HCT116 (cell line): Measurements from ENCODE around the gene CCK. TPM values are rescaled to one million over a fixed set of nuclear protein-coding genes. Genes with fewer than 3 reads are reported as not detected.

Experiments
- ATAC-seq: fragments of 200-7000 bp; cut with Tn5 transposase; 2 replicates; pipeline ENCODE4 v1.9.1; 2020; ENCODE audit warnings: mild to moderate bottlenecking, moderate library complexity
- BruUV-seq: library from RNA; stranded (reverse); fragments of 400-500 nt; replicated peaks from 2 replicates; lab custom pipeline; 2021; lab: Mats Ljungman, UMichigan
- CTCF ChIA-PET: fragments of 300-600 bp; sonication (Branson Sonifier 250); formaldehyde crosslinking; loops from one replicate; lab custom pipeline; 2021; ENCODE audit warnings: antibody characterized with exemption; lab: Charles Lee
- POLR2A ChIA-PET: fragments of 300-600, 350-600 bp; sonication (Branson Sonifier 250); formaldehyde crosslinking; loops from one replicate; lab custom pipeline; 2021; ENCODE audit warnings: antibody characterized with exemption; lab: Charles Lee
- RAD21 ChIA-PET, 2 experiments: fragments of 300-600 bp; sonication (Branson Sonifier 250); formaldehyde crosslinking; loops; one replicate each; lab custom pipeline; 2023; ENCODE audit warnings: low total read pairs in 2 of 2; ENCODE audit not compliant: uncharacterized antibody in 2 of 2, unreplicated experiment in 2 of 2, low non-redundant PET in 1 of 2; lab: Charles Lee
- DNase-seq: peaks from one replicate; pipeline ENCODE4 v3.0.0-alpha.2; 2010; ENCODE audit warnings: low read depth, low spot score
- H2AFZ ChIP-seq: fragments of 200-600 bp; shearing (Covaris generic), sonication (generic); 2 replicates; pipeline ENCODE4 v1.6.1; 2017; ENCODE audit warnings: low read depth, mixed run types, mixed read lengths, antibody characterized with exemption, low read length; ENCODE audit not compliant: poor library complexity, severe bottlenecking
- H3K27ac ChIP-seq: 2 replicates; pipeline ENCODE4 v1.5.1; 2012; ENCODE audit warnings: low read depth, low read length
- H3K27me3 ChIP-seq: fragments of 200-600 bp; sonication (generic); 2 replicates; pipeline ENCODE4 v1.6.1; 2016; ENCODE audit warnings: mixed run types, low read length, mixed read lengths; ENCODE audit not compliant: insufficient read depth
- H3K36me3 ChIP-seq, 2 experiments: fragments of 200-500 bp in 1 of 2; fragments of 200-600 bp in 1 of 2; sonication (Bioruptor generic) in 1 of 2; sonication (generic) in 1 of 2; 2 replicates each; pipeline versions ENCODE4 v1.5.1 to v1.6.1; 2014 to 2016; ENCODE audit warnings: low read length in 2 of 2, inconsistent platforms in 1 of 2, mixed read lengths in 1 of 2, mixed run types in 1 of 2; ENCODE audit not compliant: insufficient read depth in 2 of 2, control insufficient read depth in 1 of 2
- H3K4me1 ChIP-seq, 2 experiments: fragments of 200-600 bp in 1 of 2; sonication (generic) in 1 of 2; 2 replicates each; pipeline versions ENCODE4 v1.5.1 to v1.6.1; 2012 to 2017; ENCODE audit warnings: low read length in 2 of 2, inconsistent platforms in 1 of 2, mild to moderate bottlenecking in 1 of 2, mixed read lengths in 1 of 2, mixed run types in 1 of 2, moderate library complexity in 1 of 2; ENCODE audit not compliant: insufficient read depth in 2 of 2, control insufficient read depth in 1 of 2
- H3K4me2 ChIP-seq: fragments of 200-600 bp; sonication (generic); 2 replicates; pipeline ENCODE4 v1.6.1; 2017; ENCODE audit warnings: mixed run types, low read length, mixed read lengths
- H3K4me3 ChIP-seq, 2 experiments: fragments of 200-600 bp in 1 of 2; sonication (generic) in 1 of 2; replicated peaks in 1 of 2; 2 replicates each; pipeline ENCODE4 v1.5.1; 2011 to 2016; ENCODE audit warnings: low read length in 2 of 2, control low read depth in 1 of 2, low read depth in 1 of 2, mild to moderate bottlenecking in 1 of 2, mixed read lengths in 1 of 2, mixed run types in 1 of 2
- H3K79me2 ChIP-seq: fragments of 200-600 bp; sonication (generic); 2 replicates; pipeline ENCODE4 v1.6.1; 2017; ENCODE audit warnings: mild to moderate bottlenecking, mixed run types, low read length, moderate library complexity, mixed read lengths; ENCODE audit not compliant: insufficient read depth
- H3K9ac ChIP-seq: fragments of 200-600 bp; sonication (generic); 2 replicates; pipeline ENCODE4 v1.6.1; 2016; ENCODE audit warnings: low read length, mixed read lengths
- H3K9me2 ChIP-seq: fragments of 200-600 bp; sonication (generic), shearing (Covaris generic); 2 replicates; pipeline ENCODE4 v1.6.1; 2017; ENCODE audit warnings: mixed run types, mild to moderate bottlenecking, moderate library complexity; ENCODE audit not compliant: insufficient read depth
- H3K9me3 ChIP-seq, 2 experiments: fragments of 200-500 bp in 1 of 2; fragments of 200-600 bp in 1 of 2; sonication (Bioruptor generic) in 1 of 2; sonication (generic) in 1 of 2; 2 replicates each; pipeline ENCODE4 v1.6.1; 2014 to 2017; ENCODE audit warnings: low read length in 2 of 2, mixed read lengths in 2 of 2, inconsistent platforms in 1 of 2, low read depth in 1 of 2, mild to moderate bottlenecking in 1 of 2, mixed run types in 1 of 2, moderate library complexity in 1 of 2; ENCODE audit not compliant: control insufficient read depth in 1 of 2, insufficient read depth in 1 of 2
- H4K20me1 ChIP-seq: fragments of 200-600 bp; sonication (generic), shearing (Covaris generic); 2 replicates; pipeline ENCODE4 v1.6.1; 2017; ENCODE audit warnings: mixed run types, mild to moderate bottlenecking, moderate library complexity; ENCODE audit not compliant: insufficient read depth
- ATF3 ChIP-seq: IDR thresholded peaks from 2 replicates; pipeline ENCODE4 v1.6.1; 2012
- CBX3 ChIP-seq: IDR thresholded peaks from 2 replicates; pipeline ENCODE4 v1.6.1; 2012; ENCODE audit warnings: low read depth
- CEBPB ChIP-seq: IDR thresholded peaks from 2 replicates; pipeline ENCODE4 v1.6.1; 2012; ENCODE audit warnings: low read depth
- CTCF ChIP-seq, 3 experiments: fragments of 200-600 bp in 1 of 3; sonication (generic) in 1 of 3; IDR thresholded peaks in 2 of 3; conservative IDR thresholded peaks in 1 of 3; 2 replicates each; pipeline ENCODE4 v1.5.1; 2012 to 2017; ENCODE audit warnings: low read depth in 2 of 3, low read length in 2 of 3, antibody characterized with exemption in 1 of 3, borderline replicate concordance in 1 of 3, control low read depth in 1 of 3, mild to moderate bottlenecking in 1 of 3, mixed read lengths in 1 of 3, mixed run types in 1 of 3, moderate library complexity in 1 of 3; ENCODE audit not compliant: insufficient read depth in 1 of 3
- ELF1 ChIP-seq: IDR thresholded peaks from 2 replicates; pipeline ENCODE4 v1.6.1; 2012; ENCODE audit warnings: low read depth, borderline replicate concordance
- EZH2 ChIP-seq: fragments of 200-600 bp; sonication (generic); IDR thresholded peaks from 2 replicates; pipeline ENCODE4 v1.6.1; 2017; ENCODE audit warnings: antibody characterized with exemption, mixed run types
- FOSL1 ChIP-seq: IDR thresholded peaks from 2 replicates; pipeline ENCODE4 v1.6.1; 2012; ENCODE audit warnings: low read depth
- JUND ChIP-seq: IDR thresholded peaks from 2 replicates; pipeline ENCODE4 v1.6.1; 2012
- MAX ChIP-seq: IDR thresholded peaks from 2 replicates; pipeline ENCODE4 v1.6.1; 2012
- POLR2A ChIP-seq: IDR thresholded peaks from 2 replicates; pipeline ENCODE4 v1.7.0; 2011; ENCODE audit warnings: borderline replicate concordance; ENCODE audit not compliant: insufficient read depth, insufficient read length; ENCODE audit errors: extremely low read depth
- POLR2AphosphoS5 ChIP-seq: IDR thresholded peaks from 2 replicates; pipeline ENCODE4 v1.6.1; 2011; ENCODE audit warnings: mild to moderate bottlenecking, low read depth, low read length, moderate library complexity
- RAD21 ChIP-seq: IDR thresholded peaks from 2 replicates; pipeline ENCODE4 v1.6.1; 2012; ENCODE audit warnings: low read depth, mild to moderate bottlenecking
- REST ChIP-seq: IDR thresholded peaks from 2 replicates; pipeline ENCODE4 v1.6.1; 2012; ENCODE audit warnings: low read depth
- SP1 ChIP-seq: IDR thresholded peaks from 2 replicates; pipeline ENCODE4 v1.6.1; 2012; ENCODE audit warnings: low read depth
- SRF ChIP-seq: IDR thresholded peaks from 2 replicates; pipeline ENCODE4 v1.6.1; 2012; ENCODE audit warnings: low read depth
- YY1 ChIP-seq: IDR thresholded peaks from 2 replicates; pipeline ENCODE4 v1.6.1; 2011; ENCODE audit warnings: low read length, low read depth, moderate library complexity, mild to moderate bottlenecking; ENCODE audit not compliant: insufficient replicate concordance; ENCODE audit errors: extremely low read depth
- ZBTB33 ChIP-seq: IDR thresholded peaks from 2 replicates; pipeline ENCODE4 v1.6.1; 2011; ENCODE audit warnings: mild to moderate bottlenecking, low read length, moderate library complexity; ENCODE audit not compliant: insufficient replicate concordance; ENCODE audit errors: extremely low read depth
- ZNF274 ChIP-seq: fragments of 200-500 bp; sonication (Bioruptor generic); IDR thresholded peaks from 2 replicates; pipeline ENCODE4 v1.6.1; 2014; ENCODE audit warnings: mild to moderate bottlenecking, low read depth, low read length, inconsistent platforms
- intact Hi-C: fragments of 100-400 bp; cut with micrococcal nuclease; formaldehyde crosslinking; loops from 2 replicates; pipeline ENCODE4 v1.10.0; 2022
- total RNA-seq: library from RNA; stranded (reverse); gene quantifications from one replicate; pipeline ENCODE4 v1.2.1, GENCODE V29; 2021; ENCODE audit not compliant: unreplicated experiment

Gene CCK
- total RNA-seq, 1 experiment from 2014 or later: 0.32 TPM

GRCh38 chr3:42216302-42216701 lies 49.7 kb downstream of the CCK start:
- CTCF ChIA-PET: interaction anchor here (1.5 kb wide), 1 partner anchor 13 kb away, joined by 3 read pairs; no protein-coding TSS in a partner anchor
- Histone ChIP-seq H3K4me2 (no peak overlapping the region), H3K27me3 (no peaks in the 10 kb centered on the region), H3K36me3 (peaks cover 0 to 4% of the 10 kb centered on the region in 2 experiments; a peak in 1 of 4 replicates), H3K4me1 (peaks cover 2 to 12% of the 10 kb centered on the region in 2 experiments; a peak in 2 of 4 replicates), H3K9me2 (no peaks in the 10 kb centered on the region), H3K4me3 (no peak overlapping the region), H3K79me2 (no peaks in the 10 kb centered on the region), H3K9ac (no peak overlapping the region), H3K27ac (no peak overlapping the region), H4K20me1 (no peaks in the 10 kb centered on the region), H2AFZ (no peak overlapping the region), H3K9me3 (no peaks in the 10 kb centered on the region)
- ATAC-seq (no peak), DNase-seq (no peak)
- no peak for TF ChIP-seq ZBTB33
- no peak for TF ChIP-seq RAD21
- no peak for TF ChIP-seq CTCF (IDR thresholded peaks at IDR 0.05 in 2 of 3, conservative IDR thresholded peaks at IDR 0.05 in 1 of 3; ENCODE audit: borderline replicate concordance in 1 of 3, insufficient read depth in 1 of 3, low read depth in 2 of 3, low read length in 2 of 3)
- TF ChIP-seq MAX: no peak
- no peak for TF ChIP-seq SRF
- TF ChIP-seq POLR2AphosphoS5: no peak
- no peak for TF ChIP-seq EZH2
- no peak for TF ChIP-seq YY1
- no peak for TF ChIP-seq ATF3
- no peak for TF ChIP-seq FOSL1
- no peak for TF ChIP-seq ELF1
- no peak for TF ChIP-seq POLR2A
- TF ChIP-seq JUND: no peak
- no peak for TF ChIP-seq ZNF274
- no peak for TF ChIP-seq SP1
- TF ChIP-seq CEBPB: no peak
- no peak for TF ChIP-seq CBX3
- no peak for TF ChIP-seq REST
- BruUV-seq: no TSS peak
- intact Hi-C loops: no loop called here
- RAD21 ChIA-PET: no interaction called here
- POLR2A ChIA-PET: no interaction called here
